ENCODE measurements around the gene PLIN3. TPM values are rescaled to one million over a fixed set of nuclear protein-coding genes. Genes with fewer than 3 reads are reported as not detected.
"Not testable (repeated sequence)": the region's sequence is repeated elsewhere in the genome, so short reads cannot be mapped to it uniquely, and the experiment has no call there.

Gene PLIN3
- total RNA-seq, 2 experiments from 2014 or later: 36.3 to 40.5 TPM

DNA sequence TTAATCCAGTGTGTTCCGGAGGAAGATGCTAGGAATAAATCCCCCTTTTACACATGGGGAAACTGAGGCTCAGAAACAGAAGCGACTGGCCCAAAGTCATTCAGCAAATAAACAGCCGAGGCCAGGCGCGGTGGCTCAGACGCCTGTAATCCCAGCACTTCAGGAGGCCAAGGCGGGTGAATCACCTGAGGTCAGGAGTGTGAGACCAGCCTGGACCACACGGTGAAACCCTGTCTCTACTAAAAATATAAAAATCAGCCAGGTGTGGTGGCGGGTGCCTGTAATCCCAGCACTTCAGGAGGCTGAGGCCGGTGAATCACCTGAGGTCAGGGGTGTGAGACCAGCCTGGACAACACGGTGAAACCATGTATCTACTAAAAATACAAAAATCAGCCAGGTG, 11.6 kb upstream of the PLIN3 start:
- Mint-ChIP-seq H3K36me3 (ENCODE audit: low read depth) (no peaks in the 10 kb centered on the region), H3K27me3 (no peaks in the 10 kb centered on the region), H3K4me3 (no peak overlapping the region), H3K4me1 (no peaks in the 10 kb centered on the region), H3K27ac (no peak overlapping the region), H3K9me3 (no peaks in the 10 kb centered on the region)
- DNase-seq: no peak
- ChIA-PET POLR2A (interaction anchor here (0.6 kb wide), 1 partner anchor 50 kb away, joined by 3 read pairs; no protein-coding TSS in a partner anchor), CTCF (no interaction called here)

DNA sequence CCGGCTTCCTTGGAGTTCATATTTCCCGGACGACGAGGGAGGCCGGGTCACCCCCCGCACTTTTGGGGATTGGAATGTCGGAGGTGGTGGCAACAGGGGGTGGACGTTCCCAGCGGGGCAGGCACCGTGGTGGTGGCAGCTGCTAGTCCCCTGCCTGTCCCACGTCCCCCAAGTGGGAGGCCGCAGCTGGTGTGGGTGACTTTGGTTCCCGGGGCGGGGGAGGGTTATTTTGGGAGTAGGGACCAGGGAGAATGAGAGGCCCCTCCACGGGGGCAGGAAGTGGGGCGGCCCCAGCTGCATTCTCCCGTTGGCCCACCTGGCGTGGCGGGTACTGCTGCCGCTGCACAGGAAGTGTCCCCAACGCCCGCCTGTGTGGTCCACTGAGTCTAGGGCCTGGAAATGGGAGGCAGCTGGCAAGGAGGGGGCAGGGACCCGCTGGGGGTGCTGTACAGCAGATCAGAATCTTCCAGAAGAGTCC, 11.1 kb upstream of the PLIN3 start:
- Mint-ChIP-seq H3K4me3 (no peak overlapping the region), H3K4me1 (peaks cover 2% of the 10 kb centered on the region), H3K27ac (no peak overlapping the region), H3K27me3 (peaks cover 2% of the 10 kb centered on the region), H3K9me3 (no peaks in the 10 kb centered on the region), H3K36me3 (ENCODE audit: low read depth) (no peaks in the 10 kb centered on the region)
- ChIA-PET CTCF (no interaction called here), POLR2A (no interaction called here)
- DNase-seq: no peak

DNA sequence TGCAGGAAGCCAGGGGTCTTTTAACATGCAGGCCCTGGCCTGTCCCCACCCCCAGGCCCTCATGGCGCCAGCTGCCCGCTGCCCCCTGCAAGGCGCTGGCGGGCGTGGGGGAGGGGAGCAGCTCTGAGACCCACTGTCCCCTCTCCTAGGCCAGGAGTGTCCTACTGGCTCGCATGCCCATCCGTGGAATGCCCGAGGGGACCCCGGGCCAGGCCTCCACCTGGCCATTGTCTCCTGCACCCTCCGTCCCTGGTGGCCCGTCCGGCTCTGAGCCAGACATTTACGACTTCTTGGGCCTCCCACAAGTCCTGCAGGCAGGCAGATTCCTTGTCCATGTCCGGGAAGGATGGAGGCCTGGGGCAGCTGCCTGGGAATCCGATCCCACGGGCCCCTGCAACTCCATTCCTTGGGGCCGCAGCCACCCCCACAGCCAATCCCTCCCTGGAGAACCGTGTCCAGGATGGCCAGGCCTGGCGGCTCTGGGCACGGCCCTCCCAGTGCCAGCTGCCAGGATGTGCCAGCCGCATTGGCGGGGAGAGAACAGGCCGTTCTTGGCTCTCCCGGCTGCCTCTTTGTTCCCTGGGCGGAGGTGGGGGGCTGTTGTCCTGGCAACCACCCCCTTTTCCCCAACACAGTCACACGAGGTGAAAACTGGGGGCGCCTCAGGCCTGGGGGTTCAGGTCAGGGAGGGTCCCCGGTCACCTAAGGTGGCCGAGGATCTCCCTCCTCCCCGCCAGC, 10.5 kb upstream of the PLIN3 start:
- no peak overlapping the region for H3K4me3 Mint-ChIP-seq
- ChIA-PET POLR2A (no interaction called here), CTCF (no interaction called here)
- H3K27me3 Mint-ChIP-seq: peaks cover 3% of the 10 kb centered on the region
- H3K27ac Mint-ChIP-seq: no peak overlapping the region
- H3K4me1 Mint-ChIP-seq: peaks cover 2% of the 10 kb centered on the region
- H3K9me3 Mint-ChIP-seq: no peaks in the 10 kb centered on the region
- no peaks in the 10 kb centered on the region for H3K36me3 Mint-ChIP-seq (ENCODE audit: low read depth)
- no peak for DNase-seq

DNA sequence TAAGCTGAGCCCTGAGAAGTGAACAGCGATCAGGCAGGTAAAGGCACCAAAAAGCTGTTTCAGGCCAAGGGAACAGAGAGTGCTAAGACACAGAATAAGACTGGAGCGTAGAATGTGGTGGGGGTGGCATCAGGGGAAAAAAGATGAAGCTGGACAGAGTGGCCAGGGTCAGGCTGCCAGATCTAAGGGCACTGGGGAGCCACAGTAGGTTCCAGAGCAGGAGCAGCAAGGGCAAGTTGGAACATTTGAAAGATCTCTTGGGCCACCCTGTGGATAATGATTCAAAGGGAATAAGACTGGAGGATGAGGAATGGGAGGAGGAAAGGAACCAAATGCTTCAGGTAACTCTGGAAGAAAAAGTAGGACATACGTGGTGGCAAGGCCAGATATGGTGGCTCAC, 6.5 kb upstream of the PLIN3 start:
- H3K9me3 Mint-ChIP-seq: no peaks in the 10 kb centered on the region
- H3K36me3 Mint-ChIP-seq (ENCODE audit: low read depth): no peaks in the 10 kb centered on the region
- H3K4me1 Mint-ChIP-seq: peaks cover 20% of the 10 kb centered on the region
- no peak overlapping the region for H3K27ac Mint-ChIP-seq
- peaks cover 14% of the 10 kb centered on the region for H3K27me3 Mint-ChIP-seq
- CTCF ChIA-PET: interaction anchor here (4.5 to 6.2 kb wide), 2 partner anchors 38 to 157 kb away, joined by 30 to 59 read pairs; no protein-coding TSS in a partner anchor
- no peak overlapping the region for H3K4me3 Mint-ChIP-seq
- POLR2A ChIA-PET: interaction anchor here (2.1 kb wide), 1 partner anchor 38 kb away, joined by 19 read pairs; no protein-coding TSS in a partner anchor
- no peak for DNase-seq

DNA sequence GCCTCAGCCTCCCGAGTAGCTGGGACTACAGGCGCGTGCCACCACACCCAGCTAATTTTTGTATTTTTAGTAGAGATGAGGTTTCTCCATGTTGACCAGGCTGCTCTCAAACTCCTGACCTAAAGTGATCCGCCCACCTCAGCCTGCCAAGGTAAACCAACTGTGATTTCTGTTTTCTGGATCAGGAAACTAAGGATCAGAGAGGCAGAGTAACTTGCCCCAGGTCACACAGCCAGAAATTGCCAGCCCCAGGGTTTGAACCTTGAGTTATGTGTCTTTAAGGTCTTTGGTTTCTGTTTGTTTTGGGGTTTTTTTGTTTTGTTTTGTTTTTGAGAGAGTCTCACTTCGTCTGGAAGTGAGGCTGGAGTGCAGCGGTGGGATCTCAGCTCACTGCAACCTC, 4.2 kb upstream of the PLIN3 start:
- no peak for DNase-seq
- H3K9me3 Mint-ChIP-seq: no peaks in the 10 kb centered on the region

DNA sequence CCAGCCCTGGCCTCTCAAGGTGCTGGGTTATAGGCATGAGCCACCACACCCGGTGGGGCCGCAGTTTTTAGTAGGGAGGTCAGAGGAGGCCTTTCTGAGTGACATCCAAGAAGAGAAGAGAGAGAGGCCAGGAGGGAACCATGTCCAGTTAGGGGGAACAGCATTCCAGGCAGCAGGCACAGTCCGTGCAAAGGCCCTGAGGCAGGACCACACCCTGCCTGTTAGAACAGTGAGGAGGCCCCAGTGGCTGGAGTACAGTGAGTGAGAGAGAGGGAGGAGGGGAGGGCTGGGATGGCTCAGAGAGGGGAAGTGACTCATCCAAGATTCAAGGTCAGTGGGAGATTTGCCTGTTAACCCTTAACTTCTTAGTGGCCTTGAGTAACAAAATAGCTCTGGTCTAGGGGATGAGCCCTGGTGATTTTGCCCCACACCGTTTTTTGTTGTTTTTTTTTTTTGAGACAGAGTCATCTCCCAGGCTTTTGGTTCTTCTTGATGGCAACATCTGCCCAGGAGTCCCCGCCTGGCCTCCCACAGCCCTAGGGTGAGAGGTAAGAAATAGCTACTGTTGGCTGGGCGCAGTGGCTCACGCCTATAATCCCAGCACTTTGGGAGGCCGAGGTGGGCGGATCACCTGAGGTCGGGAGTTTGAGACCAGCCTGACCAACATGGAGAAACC, 2.7 kb upstream of the PLIN3 start:
- Mint-ChIP-seq H3K4me1 (peaks cover 38% of the 10 kb centered on the region), H3K27ac (no peak overlapping the region), H3K4me3 (no peak overlapping the region), H3K36me3 (ENCODE audit: low read depth) (no peaks in the 10 kb centered on the region), H3K27me3 (peaks cover 14% of the 10 kb centered on the region), H3K9me3 (no peaks in the 10 kb centered on the region)
- CTCF ChIA-PET: interaction anchor here (0.7 to 6.2 kb wide), 7 partner anchors 16 to 161 kb away, joined by 3 to 59 read pairs (median 4); no protein-coding TSS in a partner anchor
- POLR2A ChIA-PET: interaction anchor here (1.7 kb wide), 1 partner anchor 42 kb away, joined by 5 read pairs; no protein-coding TSS in a partner anchor
- DNase-seq: peak; percentile 52

More for the DNA sequence above, 4.2 kb upstream of the PLIN3 start:
- H3K27me3 Mint-ChIP-seq: peaks cover 14% of the 10 kb centered on the region
- POLR2A ChIA-PET: interaction anchor here (1.0 to 1.7 kb wide), 2 partner anchors 40 to 160 kb away, joined by 3 to 5 read pairs; no protein-coding TSS in a partner anchor
- CTCF ChIA-PET: interaction anchor here (0.6 to 6.2 kb wide), 8 partner anchors 18 to 1546 kb away, joined by 3 to 59 read pairs (median 3); partner anchors contain the start of gene ARRDC5
- H3K36me3 Mint-ChIP-seq (ENCODE audit: low read depth): no peaks in the 10 kb centered on the region
- peaks cover 33% of the 10 kb centered on the region for H3K4me1 Mint-ChIP-seq
- H3K27ac Mint-ChIP-seq: no peak overlapping the region
- no peak overlapping the region for H3K4me3 Mint-ChIP-seq

DNA sequence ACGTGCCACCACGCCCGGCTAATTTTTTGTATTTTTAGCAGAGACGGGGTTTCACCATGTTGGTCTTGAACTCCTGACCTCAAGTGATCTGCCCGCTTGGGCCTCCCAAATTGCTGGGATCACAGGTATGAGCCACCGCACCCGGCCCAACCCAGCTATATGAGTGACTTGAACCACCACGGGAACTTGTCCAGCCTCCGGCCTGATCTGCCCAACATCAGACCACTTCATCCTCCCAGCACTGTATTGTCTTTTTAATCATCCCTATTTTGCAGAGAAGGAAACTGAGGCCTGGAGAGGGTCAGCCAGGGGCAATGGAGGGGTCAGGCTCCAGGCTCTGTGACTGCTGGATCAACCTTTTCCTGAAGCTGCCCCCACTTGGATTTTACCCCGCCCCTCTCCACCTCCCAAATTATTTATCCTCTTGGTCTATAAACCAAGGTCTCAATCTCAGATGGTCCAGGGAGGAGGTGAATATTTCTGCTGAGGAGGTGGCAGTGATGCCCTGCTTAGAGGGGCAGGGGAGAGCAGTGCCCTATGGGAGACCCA, 893 bp upstream of the PLIN3 start:
- CTCF ChIA-PET: interaction anchor here (0.6 to 3.5 kb wide), 8 partner anchors 17 to 165 kb away, joined by 3 to 27 read pairs (median 4); no protein-coding TSS in a partner anchor
- peak overlapping the region; percentile 76 for H3K4me3 Mint-ChIP-seq
- no peak overlapping the region for H3K27ac Mint-ChIP-seq
- peaks cover 40% of the 10 kb centered on the region for H3K4me1 Mint-ChIP-seq
- DNase-seq: no peak
- POLR2A ChIA-PET: interaction anchor here (1.0 to 3.0 kb wide), 7 partner anchors 28 to 101 kb away, joined by 3 to 16 read pairs (median 3); partner anchors contain the start of gene UHRF1
- no peaks in the 10 kb centered on the region for H3K36me3 Mint-ChIP-seq (ENCODE audit: low read depth)
- peaks cover 11% of the 10 kb centered on the region for H3K27me3 Mint-ChIP-seq
- H3K9me3 Mint-ChIP-seq: no peaks in the 10 kb centered on the region

DNA sequence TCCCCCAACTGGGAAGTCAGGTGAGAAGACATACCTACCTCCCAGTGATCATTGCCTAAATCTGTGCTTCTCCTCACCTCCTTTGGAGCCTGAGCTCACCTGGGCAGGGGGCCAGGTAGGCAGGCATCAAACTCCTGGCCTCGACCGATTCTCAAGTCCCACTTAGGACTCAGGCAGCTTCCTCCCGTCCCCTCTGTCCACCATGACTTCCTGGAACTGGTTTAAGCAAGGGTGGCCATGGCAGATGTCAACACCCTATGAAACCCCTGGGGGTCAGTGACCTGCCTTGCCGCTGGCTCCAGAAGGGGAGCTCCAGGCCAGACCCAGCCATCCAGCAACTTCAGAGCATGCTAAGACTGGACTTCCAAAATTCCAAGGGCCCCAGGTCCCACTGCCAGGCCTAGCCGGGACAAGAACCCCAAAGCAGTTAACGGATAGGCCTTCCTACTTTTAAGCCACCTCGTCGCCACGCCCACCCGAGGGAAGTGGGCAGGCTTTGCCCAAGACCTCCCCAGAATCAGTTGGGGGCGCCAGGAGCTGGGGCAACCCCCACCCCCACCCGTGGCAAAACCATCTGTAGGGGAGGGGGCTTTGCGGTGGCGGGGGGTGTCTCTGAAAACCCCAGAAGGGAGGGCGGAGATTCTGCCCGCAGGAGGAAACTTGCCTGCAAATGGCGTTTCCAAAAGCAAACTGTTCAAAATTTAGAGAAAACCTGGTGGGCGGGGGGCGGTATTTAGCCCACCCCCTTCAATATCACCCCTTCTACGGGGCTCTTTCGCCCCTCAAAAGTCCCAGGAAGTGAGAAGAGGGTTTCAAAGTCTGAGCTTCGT, 657 bp downstream of the PLIN3 start:
- peak overlapping the region; percentile 76 for H3K4me3 Mint-ChIP-seq
- POLR2A ChIA-PET: interaction anchor here (0.6 to 3.0 kb wide), 10 partner anchors 9 to 756 kb away, joined by 3 to 16 read pairs (median 4); partner anchors contain the start of genes FEM1A, SAFB and SAFB2
- no peaks in the 10 kb centered on the region for H3K36me3 Mint-ChIP-seq (ENCODE audit: low read depth)
- H3K27me3 Mint-ChIP-seq: peaks cover 3% of the 10 kb centered on the region
- peaks cover 36% of the 10 kb centered on the region for H3K4me1 Mint-ChIP-seq
- H3K9me3 Mint-ChIP-seq: no peaks in the 10 kb centered on the region
- H3K27ac Mint-ChIP-seq: peak overlapping the region; percentile 54
- peak; percentile 49 for DNase-seq
- CTCF ChIA-PET: interaction anchor here (0.7 to 3.5 kb wide), 10 partner anchors 12 to 166 kb away, joined by 3 to 27 read pairs (median 4); partner anchors contain the start of gene FEM1A

DNA sequence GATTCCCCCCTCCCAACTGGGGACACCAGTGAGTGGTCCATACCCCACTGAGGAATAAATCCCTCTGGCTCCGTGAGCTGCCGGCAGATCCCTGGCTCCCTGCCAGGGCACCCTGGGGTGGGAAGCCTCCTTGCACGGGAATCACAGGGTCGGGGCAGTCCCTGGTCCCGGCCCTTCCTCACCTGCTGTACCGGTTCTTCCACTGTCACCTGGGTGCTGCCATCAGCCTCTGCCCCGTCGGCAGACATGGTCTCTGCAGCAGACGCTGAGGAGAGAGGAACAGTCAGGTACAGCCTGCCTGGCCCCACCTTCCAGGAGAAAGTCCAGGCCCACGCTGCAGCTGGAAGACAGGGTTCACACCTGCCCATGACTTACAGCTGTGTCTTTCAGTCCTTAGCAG, 6.3 kb downstream of the PLIN3 start:
- H3K4me3 Mint-ChIP-seq: no peak overlapping the region
- POLR2A ChIA-PET: no interaction called here
- no peak for DNase-seq
- peaks cover 9% of the 10 kb centered on the region for H3K36me3 Mint-ChIP-seq (ENCODE audit: low read depth)
- no peak overlapping the region for H3K27ac Mint-ChIP-seq
- H3K9me3 Mint-ChIP-seq: no peaks in the 10 kb centered on the region
- CTCF ChIA-PET: interaction anchor here (1.0 to 2.2 kb wide), 3 partner anchors 50 to 58 kb away, joined by 3 to 8 read pairs (median 4); no protein-coding TSS in a partner anchor
- no peaks in the 10 kb centered on the region for H3K27me3 Mint-ChIP-seq
- H3K4me1 Mint-ChIP-seq: peaks cover 4% of the 10 kb centered on the region

DNA sequence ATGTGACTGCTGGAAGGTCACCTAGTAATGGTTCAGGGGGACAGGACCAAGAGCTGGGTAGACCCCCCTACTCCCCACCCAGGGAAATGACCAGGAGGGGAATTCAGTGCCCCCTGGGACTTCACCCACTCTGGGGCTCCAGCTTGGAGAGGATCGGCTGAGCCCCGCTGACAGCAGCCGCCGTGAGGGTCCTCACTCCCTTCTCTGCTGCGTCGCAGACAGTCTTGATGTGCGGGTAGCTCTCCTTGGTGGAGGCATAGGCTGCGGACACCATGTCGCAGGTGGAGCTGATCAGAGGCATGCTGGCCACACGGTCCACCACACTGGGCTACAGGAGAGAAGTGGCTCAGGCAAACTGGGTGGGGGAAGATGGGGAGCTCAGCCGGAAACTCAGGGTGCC, 7.8 kb downstream of the PLIN3 start:
- CTCF ChIA-PET: interaction anchor here (1.1 kb wide), 1 partner anchor 50 kb away, joined by 4 read pairs; no protein-coding TSS in a partner anchor
- no peak for DNase-seq
- POLR2A ChIA-PET: interaction anchor here (1.4 kb wide), 1 partner anchor 52 kb away, joined by 7 read pairs; no protein-coding TSS in a partner anchor
- Mint-ChIP-seq H3K36me3 (ENCODE audit: low read depth) (peaks cover 13% of the 10 kb centered on the region), H3K27ac (no peak overlapping the region), H3K27me3 (no peaks in the 10 kb centered on the region), H3K4me3 (no peak overlapping the region), H3K9me3 (no peaks in the 10 kb centered on the region), H3K4me1 (peaks cover 4% of the 10 kb centered on the region)

DNA sequence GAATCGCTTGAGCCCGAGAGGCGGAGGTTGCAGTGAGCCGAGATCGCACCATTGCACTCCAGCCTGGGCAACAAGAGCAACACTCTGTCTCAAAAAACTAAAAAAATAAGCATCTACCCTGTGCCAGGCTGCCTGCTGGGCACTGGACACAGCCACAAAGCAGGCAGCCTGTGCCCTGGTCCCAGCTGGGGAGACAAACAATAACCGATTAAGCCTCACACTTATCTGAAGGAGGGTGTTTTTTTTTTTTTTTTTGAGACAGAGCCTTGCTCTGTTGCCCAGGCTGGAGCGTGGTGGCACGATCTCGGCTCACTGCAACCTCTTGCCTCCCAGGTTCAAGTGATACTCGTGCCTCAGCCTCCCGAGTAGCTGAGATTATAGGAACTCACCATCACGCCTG, 11.0 kb downstream of the PLIN3 start:
- not testable (repeated sequence) for H3K27ac Mint-ChIP-seq

DNA sequence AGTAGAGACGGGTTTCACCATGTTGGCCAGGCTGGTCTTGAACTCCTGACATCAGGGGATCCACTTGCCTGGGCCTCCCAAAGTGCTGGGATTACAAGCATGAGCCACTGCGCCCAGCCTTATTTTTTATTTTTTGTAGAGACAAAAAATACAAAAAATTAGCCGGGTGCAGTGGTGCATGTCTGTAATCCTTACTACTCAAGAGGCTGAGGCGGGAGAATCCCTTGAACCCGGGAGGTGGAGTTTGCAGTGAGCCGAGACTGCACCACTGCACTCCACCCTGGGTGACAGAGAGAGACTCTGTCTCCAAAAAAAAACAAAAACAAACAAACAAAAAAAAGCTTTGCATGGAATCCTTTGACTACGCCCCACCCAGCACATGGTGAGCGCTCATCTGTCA, 14.0 kb downstream of the PLIN3 start:
- peaks cover 13% of the 10 kb centered on the region for H3K36me3 Mint-ChIP-seq (ENCODE audit: low read depth)
- H3K4me1 Mint-ChIP-seq, DNase-seq, H3K27ac Mint-ChIP-seq, H3K27me3 Mint-ChIP-seq, H3K4me3 Mint-ChIP-seq, H3K9me3 Mint-ChIP-seq: not testable (repeated sequence)
- POLR2A ChIA-PET: interaction anchor here (0.8 to 1.1 kb wide), 2 partner anchors 23 to 57 kb away, joined by 3 to 4 read pairs; no protein-coding TSS in a partner anchor
- CTCF ChIA-PET: interaction anchor here (1.0 to 14.4 kb wide), 2 partner anchors 18 to 46 kb away, joined by 3 to 264 read pairs; no protein-coding TSS in a partner anchor

More for the DNA sequence above, 11.0 kb downstream of the PLIN3 start:
- CTCF ChIA-PET: interaction anchor here (1.9 to 14.4 kb wide), 2 partner anchors 49 to 65 kb away, joined by 4 to 264 read pairs; partner anchors contain the start of gene FEM1A
- DNase-seq, POLR2A ChIA-PET, H3K27me3 Mint-ChIP-seq, H3K4me1 Mint-ChIP-seq, H3K4me3 Mint-ChIP-seq, H3K9me3 Mint-ChIP-seq: not testable (repeated sequence)
- peaks cover 16% of the 10 kb centered on the region for H3K36me3 Mint-ChIP-seq (ENCODE audit: low read depth)

All from activated CD4-positive, alpha-beta memory T cell treated with anti-CD3 and anti-CD28 coated beads, Interleukin-2, amount 10 ng/mL, durations not matched to agents 7 days and 5 days (primary cell).